Smooth muscle cell (in vitro differentiated cells): Measurements from ENCODE around the gene ADARB2. TPM values are rescaled to one million over a fixed set of nuclear protein-coding genes. Genes with fewer than 3 reads are reported as not detected.

Experiments
- DNase-seq: peaks from one replicate; lab custom pipeline; 2025; ENCODE audit not compliant: unreplicated experiment; lab: John Stamatoyannopoulos, UW
- H2AFZ ChIP-seq: fragments of 200-600 bp; sonication (generic); 2 replicates; pipeline ENCODE4 v1.6.0; 2016; ENCODE audit warnings: antibody characterized with exemption, low read depth, mild to moderate bottlenecking
- H3F3A ChIP-seq: fragments of 200-600 bp; sonication (generic); 2 replicates; pipeline ENCODE4 v1.6.0; 2017; ENCODE audit warnings: antibody characterized with exemption, low read depth
- H3K27ac ChIP-seq: fragments of 200-600 bp; sonication (generic); 2 replicates; pipeline ENCODE4 v1.5.1; 2016; ENCODE audit warnings: low read depth, mild to moderate bottlenecking
- H3K27me3 ChIP-seq: fragments of 200-600 bp; sonication (generic); 2 replicates; pipeline ENCODE4 v1.6.1; 2016; ENCODE audit warnings: low read depth, mild to moderate bottlenecking
- H3K36me3 ChIP-seq: fragments of 200-600 bp; sonication (generic); 2 replicates; pipeline ENCODE4 v1.5.1; 2016; ENCODE audit warnings: low read depth
- H3K4me1 ChIP-seq: fragments of 200-600 bp; sonication (generic); 2 replicates; pipeline ENCODE4 v1.5.1; 2016; ENCODE audit warnings: low read depth
- H3K4me2 ChIP-seq: fragments of 200-600 bp; sonication (generic); 2 replicates; pipeline ENCODE4 v1.6.0; 2016; ENCODE audit warnings: mild to moderate bottlenecking
- H3K4me3 ChIP-seq: fragments of 200-600 bp; sonication (generic); 2 replicates; pipeline ENCODE4 v1.5.1; 2016; ENCODE audit warnings: mild to moderate bottlenecking
- H3K79me2 ChIP-seq: fragments of 200-600 bp; sonication (generic); 2 replicates; pipeline ENCODE4 v1.6.0; 2016; ENCODE audit warnings: low read depth, mild to moderate bottlenecking
- H3K9ac ChIP-seq: fragments of 200-600 bp; sonication (generic); 2 replicates; pipeline ENCODE4 v1.6.0; 2016; ENCODE audit warnings: low read depth
- H3K9me3 ChIP-seq: fragments of 200-600 bp; sonication (generic); replicated peaks from 2 replicates; pipeline ENCODE4 v1.5.1; 2016; ENCODE audit warnings: low read depth
- H4K20me1 ChIP-seq: fragments of 200-600 bp; sonication (generic); 2 replicates; pipeline ENCODE4 v1.6.0; 2016; ENCODE audit warnings: low read depth
- CTCF ChIP-seq: fragments of 200-600 bp; sonication (generic); IDR thresholded peaks from 2 replicates; pipeline ENCODE4 v1.5.1; 2017; ENCODE audit warnings: borderline replicate concordance, mild to moderate bottlenecking, antibody characterized with exemption; ENCODE audit not compliant: insufficient read depth, poor library complexity, severe bottlenecking
- WGBS: methylation state at CpG from one replicate; pipeline ENCODE4 v1.1.7; 2016; ENCODE audit warnings: low lambda C conversion rate; 5-methylcytosine and 5-hydroxymethylcytosine counted together
- polyA plus RNA-seq: library from polyadenylated mRNA; unstranded; fragments of >200 nt; fragmentation: Nextera tagmentation; extraction: Ambion mirVana; gene quantifications from 2 replicates; pipeline ENCODE4 v1.2.1, GENCODE V29; 2016
- total RNA-seq: library from RNA; depleted of rRNA; stranded (reverse); fragments of >200 nt; gene quantifications from 2 replicates; pipeline ENCODE4 v1.2.3, GENCODE V29; 2014

Gene ADARB2
- total and polyA plus RNA-seq, 2 experiments from 2014 or later, result 0.13 to 0.39 TPM

GRCh38 chr10:1308962-1309616, 428.2 kb downstream of the ADARB2 start:
- no peak for TF ChIP-seq CTCF
- Histone ChIP-seq H3K79me2 (no peaks in the 10 kb centered on the region), H3K27ac (no peak overlapping the region), H3K4me1 (peaks cover 11% of the 10 kb centered on the region), H2AFZ (no peak overlapping the region), H3F3A (no peaks in the 10 kb centered on the region), H3K27me3 (peaks cover 16% of the 10 kb centered on the region), H3K9ac (no peak overlapping the region), H4K20me1 (no peaks in the 10 kb centered on the region), H3K9me3 (no peaks in the 10 kb centered on the region), H3K36me3 (no peaks in the 10 kb centered on the region), H3K4me3 (no peak overlapping the region), H3K4me2 (no peak overlapping the region)
- DNase-seq, result no peak
- WGBS, result 93% methylated on average over 8 of the region's 8 CpGs

GRCh38 chr10:1308173-1308961, 429.0 kb downstream of the ADARB2 start:
- 67% methylated on average over 4 of the region's 4 CpGs for WGBS
- H3F3A ChIP-seq, result no peaks in the 10 kb centered on the region

GRCh38 chr10:1301143-1301542, 436.2 kb downstream of the ADARB2 start:
- H3K79me2 ChIP-seq, result no peaks in the 10 kb centered on the region
- no peak for TF ChIP-seq CTCF
- no peak overlapping the region for H3K4me2 ChIP-seq
- no peaks in the 10 kb centered on the region for H3K27me3 ChIP-seq
- DNase-seq, result no peak
- H2AFZ ChIP-seq, result no peak overlapping the region
- H3K36me3 ChIP-seq, result no peaks in the 10 kb centered on the region
- H3K9me3 ChIP-seq, result no peaks in the 10 kb centered on the region
- no peak overlapping the region for H3K27ac ChIP-seq
- no peaks in the 10 kb centered on the region for H3F3A ChIP-seq
- no peak overlapping the region for H3K4me3 ChIP-seq
- no peak overlapping the region for H3K9ac ChIP-seq
- no peaks in the 10 kb centered on the region for H3K4me1 ChIP-seq
- WGBS, result 82% methylated on average over 5 of the region's 5 CpGs
- no peaks in the 10 kb centered on the region for H4K20me1 ChIP-seq

More at GRCh38 chr10:1308173-1308961, 429.0 kb downstream of the ADARB2 start:
- Histone ChIP-seq H3K36me3 (no peaks in the 10 kb centered on the region), H3K9ac (no peak overlapping the region), H3K9me3 (no peaks in the 10 kb centered on the region), H3K4me1 (peaks cover 11% of the 10 kb centered on the region), H2AFZ (no peak overlapping the region), H4K20me1 (no peaks in the 10 kb centered on the region), H3K27ac (no peak overlapping the region), H3K4me2 (no peak overlapping the region), H3K79me2 (no peaks in the 10 kb centered on the region), H3K27me3 (peaks cover 16% of the 10 kb centered on the region), H3K4me3 (no peak overlapping the region)
- DNase-seq, result no peak
- TF ChIP-seq CTCF, result no peak

- no peak overlapping the region for H3K4me3 ChIP-seq
- H3F3A ChIP-seq, result no peaks in the 10 kb centered on the region
- no peak overlapping the region for H2AFZ ChIP-seq
- no peaks in the 10 kb centered on the region for H3K79me2 ChIP-seq
- no peak overlapping the region for H3K4me2 ChIP-seq
- no peaks in the 10 kb centered on the region for H3K27me3 ChIP-seq
- no peak for TF ChIP-seq CTCF
- no peaks in the 10 kb centered on the region for H3K4me1 ChIP-seq
- H3K9ac ChIP-seq, result no peak overlapping the region
- H4K20me1 ChIP-seq, result no peaks in the 10 kb centered on the region
- no peak overlapping the region for H3K27ac ChIP-seq
- WGBS, result 80% methylated on average over 6 of the region's 6 CpGs
- no peaks in the 10 kb centered on the region for H3K9me3 ChIP-seq
- DNase-seq, result no peak
- H3K36me3 ChIP-seq, result no peaks in the 10 kb centered on the region
These were observed 437.1 kb downstream of the ADARB2 start for GRCh38 chr10:1300218-1300617.
